Colonic mucosa (tissue), 4 donors: Measurements from ENCODE around the gene DHRSX. TPM values are rescaled to one million over a fixed set of nuclear protein-coding genes. Genes with fewer than 3 reads are reported as not detected.

Experiments used
- DNase-seq: peaks from one replicate; pipeline ENCODE4 v3.0.0-alpha.2; 2020
- H3K27ac ChIP-seq: fragments of 200-600 bp; one replicate; pipeline ENCODE4 v1.8.0; 2021
- H3K27me3 ChIP-seq: fragments of 200-600 bp; one replicate; pipeline ENCODE4 v1.8.0; 2021
- H3K36me3 ChIP-seq: fragments of 200-600 bp; one replicate; pipeline ENCODE4 v1.8.0; 2021
- H3K4me1 ChIP-seq: fragments of 200-600 bp; one replicate; pipeline ENCODE4 v1.8.0; 2021; ENCODE audit warnings: mild to moderate bottlenecking
- H3K4me3 ChIP-seq: fragments of 200-600 bp; one replicate; pipeline ENCODE4 v1.8.0; 2021
- H3K9ac ChIP-seq, 2 donors: one replicate each; pipeline ENCODE4 v1.7.0; 2013; ENCODE audit warnings: control low read depth in 2 of 2, low read depth in 2 of 2, low read length in 2 of 2
- H3K9me3 ChIP-seq: fragments of 200-600 bp; one replicate; pipeline ENCODE4 v1.8.0; 2021
- intact Hi-C: fragments of 100-400 bp; cut with DNase I; formaldehyde crosslinking; loops from one replicate; pipeline ENCODE4 v1.14.1; 2022
- total RNA-seq, 2 donors: library from RNA; stranded (reverse); fragmentation: NEBNext Ultra II Directional in 1 of 2; extraction: Animal tissue kit (Norgen Biotek cat#: 25700) in 1 of 2; gene quantifications; one replicate each; pipeline ENCODE4 v1.2.1, GENCODE V29; 2021
- TF ChIP-seq, protein P1 (sequence below): fragments of 200-600 bp; IDR thresholded peaks from one replicate; pipeline ENCODE4 v1.8.0; 2022; ENCODE audit warnings: antibody characterized with exemption, mild to moderate bottlenecking
- donor health status: healthy.
- donor health status: DM: no; HTN: no; CAD: no.
- donor health status: DM: no; HTN: no; CAD: no.

Gene DHRSX
- total RNA-seq, 2 donors from 2014 or later, result 28.6 to 43.3 TPM

DNA sequence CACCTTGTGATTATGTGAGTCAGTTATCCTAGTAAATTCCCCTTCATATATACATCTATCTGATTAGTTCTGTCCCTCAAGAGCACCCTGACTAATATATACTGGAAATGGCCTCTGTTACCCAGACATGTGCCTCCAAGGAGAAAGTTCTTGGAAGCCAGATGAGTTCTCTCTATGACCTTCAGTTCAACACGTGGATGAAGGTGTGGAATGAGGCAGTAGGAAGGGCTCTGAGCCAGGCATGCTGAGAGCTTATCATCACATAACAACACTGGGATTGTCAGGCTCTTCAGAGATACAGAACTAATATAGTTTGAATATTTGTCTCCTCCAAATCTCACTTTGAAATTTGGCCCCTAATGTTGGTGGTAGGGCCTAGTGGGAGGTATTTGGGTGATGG, 44.4 kb upstream of the DHRSX start:
- Histone ChIP-seq H3K9me3 (no peaks in the 10 kb centered on the region), H3K9ac (no peak overlapping the region), H3K27me3 (no peaks in the 10 kb centered on the region), H3K27ac (no peak overlapping the region), H3K4me3 (no peak overlapping the region), H3K4me1 (no peaks in the 10 kb centered on the region), H3K36me3 (no peaks in the 10 kb centered on the region)
- DNase-seq, result no peak
- TF ChIP-seq, protein P1, sequence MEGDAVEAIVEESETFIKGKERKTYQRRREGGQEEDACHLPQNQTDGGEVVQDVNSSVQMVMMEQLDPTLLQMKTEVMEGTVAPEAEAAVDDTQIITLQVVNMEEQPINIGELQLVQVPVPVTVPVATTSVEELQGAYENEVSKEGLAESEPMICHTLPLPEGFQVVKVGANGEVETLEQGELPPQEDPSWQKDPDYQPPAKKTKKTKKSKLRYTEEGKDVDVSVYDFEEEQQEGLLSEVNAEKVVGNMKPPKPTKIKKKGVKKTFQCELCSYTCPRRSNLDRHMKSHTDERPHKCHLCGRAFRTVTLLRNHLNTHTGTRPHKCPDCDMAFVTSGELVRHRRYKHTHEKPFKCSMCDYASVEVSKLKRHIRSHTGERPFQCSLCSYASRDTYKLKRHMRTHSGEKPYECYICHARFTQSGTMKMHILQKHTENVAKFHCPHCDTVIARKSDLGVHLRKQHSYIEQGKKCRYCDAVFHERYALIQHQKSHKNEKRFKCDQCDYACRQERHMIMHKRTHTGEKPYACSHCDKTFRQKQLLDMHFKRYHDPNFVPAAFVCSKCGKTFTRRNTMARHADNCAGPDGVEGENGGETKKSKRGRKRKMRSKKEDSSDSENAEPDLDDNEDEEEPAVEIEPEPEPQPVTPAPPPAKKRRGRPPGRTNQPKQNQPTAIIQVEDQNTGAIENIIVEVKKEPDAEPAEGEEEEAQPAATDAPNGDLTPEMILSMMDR, result no peak
- intact Hi-C loops, result no loop called here

DNA sequence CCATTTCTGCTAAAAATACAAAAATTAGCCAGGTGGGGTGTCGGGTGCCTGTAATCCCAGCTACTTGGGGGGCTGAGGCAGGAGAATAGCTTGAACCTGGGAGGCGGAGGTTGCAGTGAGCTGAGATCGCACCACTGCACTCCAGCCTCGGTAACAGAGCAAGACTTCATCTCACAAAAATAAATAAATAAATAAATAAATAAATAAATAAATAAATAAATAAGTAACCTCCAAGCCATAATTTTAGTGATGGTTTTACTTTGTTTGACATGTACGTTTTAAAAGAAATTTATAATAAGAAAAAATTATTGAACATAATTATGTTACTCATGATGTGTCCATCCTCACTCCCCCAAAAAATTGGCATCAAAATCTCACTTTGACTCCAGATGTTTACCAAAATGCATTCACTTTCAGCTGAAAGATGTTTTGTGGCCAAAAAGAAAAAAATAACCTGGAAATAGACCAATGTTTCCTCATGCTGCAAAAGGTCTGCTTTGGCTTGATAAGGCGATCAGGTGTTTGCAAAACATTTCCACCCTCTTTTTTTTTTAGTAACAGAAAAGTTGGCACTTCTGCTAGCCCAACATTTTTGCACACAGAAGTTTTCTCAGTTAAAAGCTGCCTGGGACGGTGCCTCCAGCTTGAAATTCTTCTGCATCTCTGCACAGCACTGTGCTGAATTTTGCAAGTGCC, 42.2 kb upstream of the DHRSX start:
- H3K27ac ChIP-seq, result no peak overlapping the region
- intact Hi-C loops, result no loop called here
- no peak for DNase-seq
- H3K36me3 ChIP-seq, result no peaks in the 10 kb centered on the region
- no peak overlapping the region for H3K9ac ChIP-seq
- H3K4me3 ChIP-seq, result no peak overlapping the region
- H3K9me3 ChIP-seq, result no peaks in the 10 kb centered on the region
- TF ChIP-seq, protein P1, result no peak
- H3K27me3 ChIP-seq, result no peaks in the 10 kb centered on the region
- no peaks in the 10 kb centered on the region for H3K4me1 ChIP-seq

DNA sequence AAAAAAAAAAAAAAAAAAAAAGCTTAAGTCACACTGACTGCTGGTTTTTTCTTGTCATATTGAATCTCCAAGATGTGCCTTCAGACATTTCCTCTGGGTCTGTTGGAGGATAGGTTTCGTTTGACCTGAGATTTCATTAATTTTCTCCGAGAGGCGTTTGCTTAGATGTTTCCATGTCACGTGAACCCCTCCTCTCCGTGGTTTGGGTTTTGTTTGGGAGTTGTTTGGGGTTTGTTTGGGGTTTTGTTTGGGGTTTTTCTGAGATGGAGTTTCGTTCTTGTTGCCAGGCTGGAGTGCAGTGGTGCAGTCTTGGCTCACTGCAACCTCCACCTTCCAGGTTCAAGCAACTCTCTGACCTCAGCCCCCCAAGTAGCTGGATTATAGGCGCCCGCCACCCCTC, 40.8 kb upstream of the DHRSX start:
- Histone ChIP-seq H3K27me3 (no peaks in the 10 kb centered on the region), H3K36me3 (no peaks in the 10 kb centered on the region), H3K4me1 (no peaks in the 10 kb centered on the region), H3K9me3 (no peaks in the 10 kb centered on the region), H3K4me3 (no peak overlapping the region), H3K9ac (no peak overlapping the region), H3K27ac (no peak overlapping the region)
- DNase-seq, result no peak
- TF ChIP-seq, protein P1, result no peak
- intact Hi-C loops, result no loop called here

DNA sequence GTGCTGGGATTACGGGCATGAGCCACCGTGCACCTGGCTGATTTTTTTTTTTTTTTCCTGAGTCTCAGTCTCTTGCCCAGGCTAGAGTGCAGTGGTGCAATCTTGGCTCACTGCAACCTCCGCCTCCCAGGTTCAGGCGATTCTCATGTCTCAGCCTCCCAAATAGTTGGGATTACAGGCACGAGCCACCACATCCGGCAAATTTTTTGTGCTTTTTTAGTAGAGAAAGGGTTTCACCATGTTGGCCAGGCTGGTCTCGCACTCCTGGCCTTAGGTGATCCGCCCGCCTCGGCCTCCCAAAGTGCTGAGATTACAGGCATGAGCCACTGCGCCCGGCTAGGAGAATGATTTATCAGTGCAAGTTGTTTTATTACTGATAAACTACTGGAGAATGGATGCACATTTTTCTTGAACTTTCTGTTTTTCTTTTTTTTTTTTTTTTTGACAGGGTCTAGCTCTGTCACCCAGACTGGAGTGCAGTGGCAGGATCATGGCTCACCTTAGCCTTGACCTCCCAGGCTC, 39.7 kb upstream of the DHRSX start:
- TF ChIP-seq, protein P1, result no peak
- no peak overlapping the region for H3K27ac ChIP-seq
- H3K4me1 ChIP-seq, result no peaks in the 10 kb centered on the region
- intact Hi-C loops, result no loop called here
- no peak for DNase-seq
- no peak overlapping the region for H3K4me3 ChIP-seq
- H3K9me3 ChIP-seq, result no peaks in the 10 kb centered on the region
- H3K27me3 ChIP-seq, result no peaks in the 10 kb centered on the region
- H3K36me3 ChIP-seq, result no peaks in the 10 kb centered on the region
- no peak overlapping the region for H3K9ac ChIP-seq

DNA sequence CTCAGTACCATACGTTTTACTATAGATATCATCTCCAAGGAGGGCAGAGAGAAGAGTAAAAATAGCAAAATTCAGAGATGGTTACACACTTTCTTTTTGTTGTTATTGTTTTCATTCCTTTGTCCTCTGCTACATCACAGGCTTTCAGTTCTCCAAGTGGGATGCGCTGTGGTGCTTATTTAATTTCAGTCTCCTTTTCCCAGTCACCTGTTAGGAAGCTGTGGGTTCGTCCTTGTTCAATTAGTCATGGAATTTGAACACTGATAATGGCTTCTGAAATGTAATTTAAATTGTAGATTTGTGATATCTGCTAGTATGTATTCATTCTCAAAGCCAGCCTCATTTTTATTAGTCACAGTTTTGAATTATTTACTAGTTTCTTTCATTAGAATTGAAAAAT, 38.8 kb upstream of the DHRSX start:
- Histone ChIP-seq H3K9me3 (no peaks in the 10 kb centered on the region), H3K9ac (no peak overlapping the region), H3K36me3 (no peaks in the 10 kb centered on the region), H3K27me3 (no peaks in the 10 kb centered on the region), H3K27ac (no peak overlapping the region), H3K4me1 (no peaks in the 10 kb centered on the region), H3K4me3 (no peak overlapping the region)
- DNase-seq, result no peak
- TF ChIP-seq, protein P1, result no peak
- intact Hi-C loops, result no loop called here
